Activated CD8-positive, alpha-beta T cell treated with anti-CD3 and anti-CD28 coated beads for 36 hours (primary cell): Measurements from ENCODE around the gene YES1. TPM values are rescaled to one million over a fixed set of nuclear protein-coding genes. Genes with fewer than 3 reads are reported as not detected.
A peak's percentile ranks its signal among the peaks of the same experiment; 100 is the strongest.

Experiments
- ATAC-seq: fragments of 200-7000 bp; cut with Tn5 transposase; one replicate; pipeline ENCODE4 v1.10.0; 2021; ENCODE audit warnings: mild to moderate bottlenecking, moderate library complexity
- CTCF ChIA-PET: fragments of 350-600 bp; sonication (Branson Sonifier 250); formaldehyde crosslinking; loops from one replicate; lab custom pipeline; 2021; ENCODE audit warnings: antibody characterized with exemption; lab: Charles Lee
- POLR2A ChIA-PET: fragments of 350-600 bp; sonication (Branson Sonifier 250); formaldehyde crosslinking; loops from one replicate; lab custom pipeline; 2021; ENCODE audit warnings: antibody characterized with exemption; lab: Charles Lee
- DNase-seq: peaks from one replicate; pipeline ENCODE4 v3.0.0-alpha.2; 2020
- H3K27ac Mint-ChIP-seq: one replicate; pipeline ENCODE4 v1.8.0; 2021; ENCODE audit warnings: mild to moderate bottlenecking, mixed read lengths
- H3K27me3 Mint-ChIP-seq: one replicate; pipeline ENCODE4 v1.8.0; 2021; ENCODE audit warnings: mixed read lengths
- H3K36me3 Mint-ChIP-seq: one replicate; pipeline ENCODE4 v1.8.0; 2021; ENCODE audit warnings: low read depth, mixed read lengths
- H3K4me1 Mint-ChIP-seq: one replicate; pipeline ENCODE4 v1.8.0; 2021; ENCODE audit warnings: low read depth, mixed read lengths
- H3K4me3 Mint-ChIP-seq: one replicate; pipeline ENCODE4 v1.8.0; 2021; ENCODE audit warnings: mild to moderate bottlenecking, moderate library complexity, mixed read lengths
- H3K9me3 Mint-ChIP-seq: one replicate; pipeline ENCODE4 v1.8.0; 2021; ENCODE audit warnings: mixed read lengths
- intact Hi-C: fragments of 100-400 bp; cut with micrococcal nuclease; formaldehyde crosslinking; loops from one replicate; pipeline ENCODE4 v1.10.0; 2022
- total RNA-seq, 2 experiments: library from RNA; stranded (reverse); gene quantifications; one replicate each; pipeline ENCODE4 v1.2.3, GENCODE V29; 2021
- TF ChIP-seq, protein P1 (sequence below): fragments of 200-600 bp; IDR thresholded peaks from one replicate; pipeline ENCODE4 v1.8.0; 2022; ENCODE audit warnings: antibody characterized with exemption, mild to moderate bottlenecking

YES1 gene
- total RNA-seq, 2 experiments from 2014 or later, result 38.8 to 40.0 TPM

DNA sequence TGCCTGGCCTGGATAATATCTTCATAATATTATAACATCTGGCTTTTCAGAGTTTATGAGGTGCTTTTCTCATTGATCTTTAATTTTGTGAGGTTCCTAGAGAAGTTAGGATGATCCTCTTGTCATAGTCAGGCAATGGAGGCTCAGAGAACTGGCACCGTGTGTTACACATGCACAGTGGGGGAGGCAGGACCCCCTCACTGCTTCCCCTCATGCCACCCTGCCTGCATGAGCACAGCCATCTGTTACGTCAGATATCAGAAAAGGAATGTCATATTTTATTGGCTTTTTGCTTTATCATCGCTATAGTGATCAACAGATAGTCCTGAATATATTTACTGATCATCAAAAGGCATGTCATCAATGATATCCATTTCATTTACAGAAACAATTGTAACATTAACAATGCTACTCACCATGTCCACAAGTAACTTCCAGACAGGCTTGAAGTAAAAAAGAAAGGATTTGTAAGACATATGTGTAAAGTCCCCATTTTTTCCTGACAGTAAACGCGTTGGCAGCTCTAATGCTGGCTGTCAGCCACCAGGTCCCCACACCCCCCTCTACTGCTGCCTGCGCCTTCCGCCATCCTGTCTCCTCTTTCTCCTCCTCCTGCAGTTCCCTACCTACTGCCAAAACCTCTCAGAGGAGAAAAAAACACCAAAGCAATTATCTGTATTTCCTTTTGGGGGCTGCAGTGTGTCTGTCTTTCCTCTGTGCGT lies 118.4 kb downstream of the YES1 start:
- H3K27ac Mint-ChIP-seq, result peak overlapping the region; percentile 30
- intact Hi-C loops, result no loop called here

DNA sequence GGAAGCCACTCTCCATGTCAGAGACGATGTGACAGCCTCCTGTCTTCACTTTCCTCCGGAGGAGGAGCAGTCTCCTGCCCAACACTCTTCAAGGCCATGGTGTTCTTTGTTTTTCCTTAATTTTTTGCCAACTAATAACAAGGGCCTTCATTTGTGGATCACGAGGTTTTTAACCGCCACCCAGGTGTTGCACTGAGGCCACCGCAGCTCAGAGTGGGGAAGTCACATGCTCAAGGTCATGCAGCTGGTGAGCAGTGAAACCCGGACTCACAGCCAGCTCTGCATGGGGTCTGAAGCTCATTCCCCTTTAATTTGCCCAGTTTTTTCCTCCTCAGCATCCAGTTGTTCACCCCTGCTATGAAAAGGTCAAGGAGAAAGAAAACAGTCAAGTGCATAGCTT lies 119.2 kb downstream of the YES1 start:
- ATAC-seq (no peak), DNase-seq (no peak)
- POLR2A ChIA-PET, result interaction anchor here (0.7 to 1.4 kb wide), 2 partner anchors 20 to 22 kb away, joined by 3 to 4 read pairs; no protein-coding TSS in a partner anchor
- Mint-ChIP-seq H3K9me3 (no peaks in the 10 kb centered on the region), H3K36me3 (peaks cover 57% of the 10 kb centered on the region), H3K4me1 (no peaks in the 10 kb centered on the region), H3K27me3 (no peaks in the 10 kb centered on the region), H3K27ac (no peak overlapping the region), H3K4me3 (no peak overlapping the region)
- CTCF ChIA-PET, result no interaction called here
- intact Hi-C loops, result no loop called here
- TF ChIP-seq, protein P1, sequence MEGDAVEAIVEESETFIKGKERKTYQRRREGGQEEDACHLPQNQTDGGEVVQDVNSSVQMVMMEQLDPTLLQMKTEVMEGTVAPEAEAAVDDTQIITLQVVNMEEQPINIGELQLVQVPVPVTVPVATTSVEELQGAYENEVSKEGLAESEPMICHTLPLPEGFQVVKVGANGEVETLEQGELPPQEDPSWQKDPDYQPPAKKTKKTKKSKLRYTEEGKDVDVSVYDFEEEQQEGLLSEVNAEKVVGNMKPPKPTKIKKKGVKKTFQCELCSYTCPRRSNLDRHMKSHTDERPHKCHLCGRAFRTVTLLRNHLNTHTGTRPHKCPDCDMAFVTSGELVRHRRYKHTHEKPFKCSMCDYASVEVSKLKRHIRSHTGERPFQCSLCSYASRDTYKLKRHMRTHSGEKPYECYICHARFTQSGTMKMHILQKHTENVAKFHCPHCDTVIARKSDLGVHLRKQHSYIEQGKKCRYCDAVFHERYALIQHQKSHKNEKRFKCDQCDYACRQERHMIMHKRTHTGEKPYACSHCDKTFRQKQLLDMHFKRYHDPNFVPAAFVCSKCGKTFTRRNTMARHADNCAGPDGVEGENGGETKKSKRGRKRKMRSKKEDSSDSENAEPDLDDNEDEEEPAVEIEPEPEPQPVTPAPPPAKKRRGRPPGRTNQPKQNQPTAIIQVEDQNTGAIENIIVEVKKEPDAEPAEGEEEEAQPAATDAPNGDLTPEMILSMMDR, result no peak

More for the DNA sequence above, 118.4 kb downstream of the YES1 start:
- no peak for DNase-seq
- no peak overlapping the region for H3K4me3 Mint-ChIP-seq
- CTCF ChIA-PET, result no interaction called here
- no peaks in the 10 kb centered on the region for H3K27me3 Mint-ChIP-seq
- H3K36me3 Mint-ChIP-seq, result peaks cover 54% of the 10 kb centered on the region
- ATAC-seq, result no peak
- no peaks in the 10 kb centered on the region for H3K9me3 Mint-ChIP-seq
- TF ChIP-seq, protein P1, result no peak
- POLR2A ChIA-PET, result no interaction called here
- H3K4me1 Mint-ChIP-seq, result no peaks in the 10 kb centered on the region

DNA sequence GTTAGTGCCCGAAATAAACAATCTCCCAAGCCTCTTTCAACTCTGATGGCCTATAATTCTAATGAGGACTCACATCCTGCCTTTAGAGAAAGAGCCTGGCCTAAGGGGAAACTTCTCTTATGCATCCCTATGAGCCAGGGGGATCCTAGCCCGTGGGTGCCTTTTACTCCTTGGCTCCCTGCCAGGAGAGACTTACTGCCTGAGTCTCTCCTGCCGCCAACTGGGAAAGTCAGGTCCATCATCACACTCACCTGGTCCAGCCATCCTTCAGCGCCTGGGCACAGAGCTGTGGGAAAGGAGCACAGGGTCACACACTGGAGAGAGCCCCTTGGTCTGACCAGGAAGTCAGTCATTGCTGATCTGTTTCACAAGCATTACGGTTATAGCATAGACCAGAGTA lies 123.7 kb downstream of the YES1 start:
- ChIA-PET POLR2A (no interaction called here), CTCF (no interaction called here)
- H3K9me3 Mint-ChIP-seq, result no peaks in the 10 kb centered on the region
- TF ChIP-seq, protein P1, result no peak
- peaks cover 3% of the 10 kb centered on the region for H3K4me1 Mint-ChIP-seq
- peaks cover 62% of the 10 kb centered on the region for H3K36me3 Mint-ChIP-seq
- no peak for DNase-seq
- no peaks in the 10 kb centered on the region for H3K27me3 Mint-ChIP-seq
- no peak for ATAC-seq
- intact Hi-C loops, result no loop called here
- H3K4me3 Mint-ChIP-seq, result no peak overlapping the region
- no peak overlapping the region for H3K27ac Mint-ChIP-seq

DNA sequence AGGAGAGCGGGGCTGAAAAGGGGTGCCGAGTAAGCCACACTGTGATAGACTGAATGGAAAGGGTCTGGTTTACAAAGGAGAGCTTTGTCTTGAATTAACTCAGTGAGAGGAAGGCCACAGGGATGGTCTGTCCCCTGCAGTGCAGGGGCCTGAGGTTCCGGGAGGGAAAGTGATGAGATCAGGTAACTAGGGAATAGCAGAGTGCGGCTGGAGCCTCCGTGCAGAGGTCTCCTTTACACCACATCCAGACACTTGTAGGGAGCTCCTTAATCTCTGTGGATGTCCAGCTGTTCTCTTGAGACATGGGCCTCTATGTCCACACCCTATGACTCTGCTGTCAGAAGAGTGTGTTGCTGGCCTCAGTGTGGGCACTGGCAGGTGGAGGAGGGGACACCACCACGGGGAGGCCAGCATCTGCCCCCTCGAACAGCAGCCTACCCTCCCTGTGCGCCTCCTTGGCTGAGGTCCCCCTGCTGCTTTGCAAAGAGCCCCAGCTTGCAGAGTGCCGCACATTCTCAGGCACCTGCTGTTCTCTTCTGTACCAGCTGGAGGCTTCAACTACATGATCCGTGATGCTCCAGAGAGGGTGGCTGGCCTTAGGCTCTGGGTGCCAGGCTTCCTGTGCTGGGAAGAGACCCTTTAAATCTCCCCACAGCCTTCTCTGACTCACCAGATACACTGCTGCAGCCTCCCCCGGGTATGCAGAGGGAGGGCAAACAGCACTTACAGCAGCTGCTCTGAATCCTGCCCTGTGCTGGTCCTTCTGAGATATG lies 125.5 kb downstream of the YES1 start:
- no peak overlapping the region for H3K4me3 Mint-ChIP-seq
- ChIA-PET CTCF (interaction anchor here (0.8 to 1.2 kb wide), 2 partner anchors 63 to 153 kb away, joined by 4 read pairs; no protein-coding TSS in a partner anchor), POLR2A (interaction anchor here (0.9 to 3.3 kb wide), 7 partner anchors 10 to 29 kb away, joined by 3 to 12 read pairs (median 4); partner anchors contain the start of gene TYMS)
- H3K36me3 Mint-ChIP-seq, result peaks cover 65% of the 10 kb centered on the region
- TF ChIP-seq, protein P1, result no peak
- ATAC-seq, result no peak
- no peaks in the 10 kb centered on the region for H3K9me3 Mint-ChIP-seq
- H3K27ac Mint-ChIP-seq, result no peak overlapping the region
- no peaks in the 10 kb centered on the region for H3K27me3 Mint-ChIP-seq
- H3K4me1 Mint-ChIP-seq, result peaks cover 18% of the 10 kb centered on the region
- DNase-seq, result no peak
- intact Hi-C loops, result no loop called here
